ENCODE measurements around the gene RAB3IP. TPM values are rescaled to one million over a fixed set of nuclear protein-coding genes. Genes with fewer than 3 reads are reported as not detected.

The RAB3IP gene
- total RNA-seq, 1 experiment from 2014 or later = 30.3 TPM

- H3K79me2 ChIP-seq (ENCODE audit: low read depth) = no peaks in the 10 kb centered on the region
- DNase-seq = no peak
- intact Hi-C loops (cut with micrococcal nuclease; ENCODE audit: unreplicated experiment) = no loop called here
- no peak for TF ChIP-seq EZH2 (IDR thresholded peaks at IDR 0.05; ENCODE audit: low read depth)
- no peak for TF ChIP-seq CTCF (conservative IDR thresholded peaks at IDR 0.05)
- no peaks in the 10 kb centered on the region for H3K36me3 ChIP-seq (ENCODE audit: low read depth)
- ChIA-PET CTCF (no interaction called here), POLR2A (ENCODE audit: unreplicated experiment) (no interaction called here)
- H2AFZ ChIP-seq = no peak overlapping the region
- H3F3A ChIP-seq (ENCODE audit: insufficient read depth, low read depth) = no peaks in the 10 kb centered on the region
- no peak overlapping the region for H3K4me2 ChIP-seq
- H3K4me3 ChIP-seq = no peak overlapping the region
- no peaks in the 10 kb centered on the region for H4K20me1 ChIP-seq (ENCODE audit: insufficient read depth)
- no peaks in the 10 kb centered on the region for H3K27me3 ChIP-seq (ENCODE audit: insufficient read depth, low read depth)
- no peak overlapping the region for H3K27ac ChIP-seq
- H3K9me2 ChIP-seq (ENCODE audit: insufficient read depth) = no peaks in the 10 kb centered on the region
- no TSS peak for BruUV-seq (replicated peaks)
- H3K4me1 ChIP-seq (replicated peaks; ENCODE audit: insufficient read depth) = no peaks in the 10 kb centered on the region
- H3K9me3 ChIP-seq (ENCODE audit: insufficient read depth, low read depth) = no peaks in the 10 kb centered on the region
These were observed 128.0 kb downstream of the RAB3IP start for GRCh38 chr12:69866698-69867097.

GRCh38 chr12:69868695-69869094 lies 130.0 kb downstream of the RAB3IP start:
- CTCF ChIA-PET = no interaction called here
- intact Hi-C loops (cut with micrococcal nuclease; ENCODE audit: unreplicated experiment) = no loop called here
- no peaks in the 10 kb centered on the region for H3K4me1 ChIP-seq (replicated peaks; ENCODE audit: insufficient read depth)

GRCh38 chr12:69872804-69873203 lies 134.1 kb downstream of the RAB3IP start:
- no peak overlapping the region for H3K4me2 ChIP-seq
- no peaks in the 10 kb centered on the region for H3K9me3 ChIP-seq (ENCODE audit: insufficient read depth, low read depth)
- no peak overlapping the region for H3K27ac ChIP-seq
- TF ChIP-seq CTCF (conservative IDR thresholded peaks at IDR 0.05) (no peak), EZH2 (IDR thresholded peaks at IDR 0.05; ENCODE audit: low read depth) (no peak)
- POLR2A ChIA-PET (ENCODE audit: unreplicated experiment) = no interaction called here
- no peaks in the 10 kb centered on the region for H3K4me1 ChIP-seq (replicated peaks; ENCODE audit: insufficient read depth)
- no peaks in the 10 kb centered on the region for H3K9me2 ChIP-seq (ENCODE audit: insufficient read depth)
- no peaks in the 10 kb centered on the region for H3K27me3 ChIP-seq (ENCODE audit: insufficient read depth, low read depth)
- DNase-seq = no peak
- intact Hi-C loops (cut with micrococcal nuclease; ENCODE audit: unreplicated experiment) = no loop called here
- no peaks in the 10 kb centered on the region for H3K79me2 ChIP-seq (ENCODE audit: low read depth)
- no peaks in the 10 kb centered on the region for H3F3A ChIP-seq (ENCODE audit: insufficient read depth, low read depth)
- no peak overlapping the region for H2AFZ ChIP-seq
- no peaks in the 10 kb centered on the region for H3K36me3 ChIP-seq (ENCODE audit: low read depth)
- CTCF ChIA-PET = no interaction called here
- H4K20me1 ChIP-seq (ENCODE audit: insufficient read depth) = no peaks in the 10 kb centered on the region
- BruUV-seq (replicated peaks) = no TSS peak
- H3K4me3 ChIP-seq = no peak overlapping the region

More at GRCh38 chr12:69868695-69869094, 130.0 kb downstream of the RAB3IP start:
- no peak overlapping the region for H3K4me3 ChIP-seq
- no TSS peak for BruUV-seq (replicated peaks)
- H3F3A ChIP-seq (ENCODE audit: insufficient read depth, low read depth) = no peaks in the 10 kb centered on the region
- H3K27me3 ChIP-seq (ENCODE audit: insufficient read depth, low read depth) = no peaks in the 10 kb centered on the region
- H3K9me2 ChIP-seq (ENCODE audit: insufficient read depth) = no peaks in the 10 kb centered on the region
- POLR2A ChIA-PET (ENCODE audit: unreplicated experiment) = no interaction called here
- H3K9me3 ChIP-seq (ENCODE audit: insufficient read depth, low read depth) = no peaks in the 10 kb centered on the region
- H4K20me1 ChIP-seq (ENCODE audit: insufficient read depth) = no peaks in the 10 kb centered on the region
- no peak for DNase-seq
- H3K4me2 ChIP-seq = no peak overlapping the region
- no peak overlapping the region for H3K27ac ChIP-seq
- no peak overlapping the region for H2AFZ ChIP-seq
- TF ChIP-seq EZH2 (IDR thresholded peaks at IDR 0.05; ENCODE audit: low read depth) (no peak), CTCF (conservative IDR thresholded peaks at IDR 0.05) (no peak)
- no peaks in the 10 kb centered on the region for H3K79me2 ChIP-seq (ENCODE audit: low read depth)
- H3K36me3 ChIP-seq (ENCODE audit: low read depth) = no peaks in the 10 kb centered on the region

Other genes with a start within 250 kb of the RAB3IP start
- gene CCT2, start 153.4 kb upstream of the RAB3IP start, total RNA-seq (2021) = 136 and 162 TPM in 2 replicates
- gene LRRC10, start 128.0 kb upstream of the RAB3IP start, total RNA-seq (2021) = not detected in 2 replicates
- gene BEST3, start 39.6 kb upstream of the RAB3IP start, total RNA-seq (2021) = 0.17 TPM in 1 of 2 replicates, not detected in the other
- not detected in 2 replicates for gene MYRFL, start 86.4 kb downstream of the RAB3IP start, total RNA-seq (2021)

Measured in PC-9 (cell line).